CD14-positive monocyte (primary cell): ENCODE results near the gene RNF19B. TPM values are rescaled to one million over a fixed set of nuclear protein-coding genes. Genes with fewer than 3 reads are reported as not detected.

ENCODE experiments used
- DNase-seq, 3 donors: peaks; one replicate each; pipeline ENCODE4 v3.0.0-alpha.2; 2011 to 2022
- H2AFZ ChIP-seq: 2 replicates; pipeline ENCODE4 v1.6.0; 2012; ENCODE audit warnings: mild to moderate bottlenecking, low read depth, low read length, inconsistent platforms; ENCODE audit not compliant: insufficient read depth, poor library complexity, severe bottlenecking
- H3K27ac ChIP-seq, 2 donors: 1 replicate in 1 of 2; 2 replicates in 1 of 2; pipeline ENCODE4 v1.5.1; 2012 to 2013; ENCODE audit warnings: low read length in 2 of 2, control low read depth in 1 of 2, inconsistent platforms in 1 of 2, low read depth in 1 of 2, mild to moderate bottlenecking in 1 of 2
- H3K27me3 ChIP-seq, 2 donors: one replicate each; pipeline versions ENCODE4 v1.6.0 to v1.6.1; 2011 to 2013; ENCODE audit warnings: low read length in 2 of 2; ENCODE audit not compliant: control insufficient read depth in 2 of 2, insufficient read depth in 2 of 2
- H3K36me3 ChIP-seq, 2 donors: replicated peaks in 1 of 2; 1 replicate in 1 of 2; 2 replicates in 1 of 2; pipeline versions ENCODE4 v1.5.1 to v1.6.1; 2012 to 2013; ENCODE audit warnings: low read length in 2 of 2, control low read depth in 1 of 2, inconsistent platforms in 1 of 2, mild to moderate bottlenecking in 1 of 2; ENCODE audit not compliant: insufficient read depth in 2 of 2, control insufficient read depth in 1 of 2
- H3K4me1 ChIP-seq, 2 donors: 1 replicate in 1 of 2; 2 replicates in 1 of 2; pipeline versions ENCODE4 v1.5.1 to v1.6.1; 2012 to 2013; ENCODE audit warnings: low read length in 2 of 2, control low read depth in 1 of 2, inconsistent platforms in 1 of 2, mild to moderate bottlenecking in 1 of 2, moderate library complexity in 1 of 2; ENCODE audit not compliant: insufficient read depth in 2 of 2, control insufficient read depth in 1 of 2
- H3K4me2 ChIP-seq: replicated peaks from 2 replicates; pipeline ENCODE3; 2012; ENCODE audit warnings: low read length, moderate library complexity, mild to moderate bottlenecking; ENCODE audit not compliant: poor library complexity, severe bottlenecking; ENCODE audit errors: extremely low read depth
- H3K4me3 ChIP-seq, 3 experiments: fragments of 200-600 bp in 1 of 3; sonication (generic) in 1 of 3; replicated peaks in 1 of 3; 1 replicate in 2 of 3; 2 replicates in 1 of 3; pipeline ENCODE4 v1.5.1; 2011 to 2013; ENCODE audit warnings: low read length in 3 of 3, mild to moderate bottlenecking in 3 of 3, control low read depth in 2 of 3, low read depth in 2 of 3, inconsistent platforms in 1 of 3, moderate library complexity in 1 of 3
- H3K79me2 ChIP-seq: 2 replicates; pipeline ENCODE4 v1.6.0; 2012; ENCODE audit warnings: mild to moderate bottlenecking, control low read depth, inconsistent platforms, low read length, moderate library complexity; ENCODE audit not compliant: insufficient read depth
- H3K9ac ChIP-seq: 2 replicates; pipeline ENCODE4 v1.6.0; 2017; ENCODE audit warnings: low read length, mild to moderate bottlenecking; ENCODE audit not compliant: insufficient read depth, poor library complexity, severe bottlenecking
- H3K9me3 ChIP-seq, 2 donors: replicated peaks in 1 of 2; 1 replicate in 1 of 2; 2 replicates in 1 of 2; pipeline versions ENCODE4 v1.5.1 to v1.6.1; 2012 to 2013; ENCODE audit warnings: low read length in 2 of 2, control low read depth in 1 of 2; ENCODE audit not compliant: control insufficient read depth in 1 of 2, insufficient read depth in 1 of 2
- H4K20me1 ChIP-seq: 2 replicates; pipeline ENCODE4 v1.6.0; 2012; ENCODE audit warnings: mild to moderate bottlenecking, low read length, control low read depth, moderate library complexity; ENCODE audit not compliant: insufficient read depth
- H3K27ac Mint-ChIP-seq, 7 donors: one replicate each; pipeline ENCODE4 v1.8.0; 2020; ENCODE audit warnings: mild to moderate bottlenecking in 7 of 7, mixed read lengths in 7 of 7, moderate library complexity in 6 of 7, inconsistent platforms in 2 of 7
- H3K27me3 Mint-ChIP-seq, 3 donors: one replicate each; pipeline ENCODE4 v1.8.0; 2021 to 2022; ENCODE audit warnings: low read depth in 3 of 3, mild to moderate bottlenecking in 3 of 3, mixed read lengths in 3 of 3, moderate library complexity in 3 of 3, inconsistent platforms in 1 of 3
- H3K36me3 Mint-ChIP-seq, 2 donors: one replicate each; pipeline ENCODE4 v1.8.0; 2020; ENCODE audit warnings: mixed read lengths in 2 of 2, inconsistent platforms in 1 of 2, mild to moderate bottlenecking in 1 of 2
- H3K4me1 Mint-ChIP-seq: one replicate; pipeline ENCODE4 v1.8.0; 2020; ENCODE audit warnings: mild to moderate bottlenecking, mixed read lengths
- H3K4me3 Mint-ChIP-seq, 2 donors: one replicate each; pipeline ENCODE4 v1.8.0; 2020; ENCODE audit warnings: mild to moderate bottlenecking in 2 of 2, mixed read lengths in 2 of 2, moderate library complexity in 1 of 2
- H3K9me3 Mint-ChIP-seq, 7 donors: one replicate each; pipeline ENCODE4 v1.8.0; 2020 to 2022; ENCODE audit warnings: mixed read lengths in 7 of 7, mild to moderate bottlenecking in 6 of 7, moderate library complexity in 6 of 7, inconsistent platforms in 2 of 7
- CTCF ChIP-seq: fragments of 200-600 bp; IDR thresholded peaks from one replicate; pipeline ENCODE4 v1.8.0; 2022; ENCODE audit warnings: antibody characterized with exemption, mild to moderate bottlenecking
- WGBS: methylation state at CpG from one replicate; pipeline ENCODE4 v1.1.5; 2013; ENCODE audit warnings: missing lambda C conversion rate; ENCODE audit not compliant: insufficient coverage; 5-methylcytosine and 5-hydroxymethylcytosine counted together
- intact Hi-C, 2 donors: fragments of 100-400 bp; cut with micrococcal nuclease; formaldehyde crosslinking; loops; one replicate each; pipeline versions ENCODE4 v1.15.0 to v1.15.1; 2023
- polyA plus RNA-seq, 3 donors: library from polyadenylated mRNA; depleted of rRNA in 1 of 3; unstranded in 2 of 3; stranded (reverse) in 1 of 3; fragments of 300-500 nt in 2 of 3; fragments of >200 nt in 1 of 3; fragmentation: Illumina TruSeq in 2 of 3; gene quantifications; 1 replicate in 2 of 3; 2 replicates in 1 of 3; pipeline ENCODE4 v1.2.3, GENCODE V29; 2012 to 2021

RNF19B gene
- polyA plus RNA-seq, 3 donors, result 4.1 to 106 (median 5.8) TPM

- H3K27ac Mint-ChIP-seq, result peak overlapping the region; percentile 73 to 92 (median 85)
- WGBS, result 81% methylated on average over 4 of the region's 4 CpGs
These were observed 19.5 kb upstream of the RNF19B start for GRCh38 chr1:32984090-32984454.

GRCh38 chr1:32983020-32983419, 18.4 kb upstream of the RNF19B start:
- no peak overlapping the region for H3K9ac ChIP-seq
- H3K79me2 ChIP-seq, result no peaks in the 10 kb centered on the region
- DNase-seq, result peak in 2 of 3 donors; percentile 62 to 71
- H3K36me3 ChIP-seq, result no peaks in the 10 kb centered on the region
- intact Hi-C loops, result no loop called here
- Mint-ChIP-seq H3K27me3 (peaks cover 0 to 1% (median 1%) of the 10 kb centered on the region in 3 donors), H3K36me3 (peaks cover 6 to 8% of the 10 kb centered on the region in 2 donors), H3K27ac (peak overlapping the region in 4 of 7 donors; percentile 92 to 98 (median 96)), H3K4me1 (peaks cover 84% of the 10 kb centered on the region), H3K4me3 (no peak overlapping the region), H3K9me3 (no peaks in the 10 kb centered on the region)
- H3K9me3 ChIP-seq, result no peaks in the 10 kb centered on the region
- no peaks in the 10 kb centered on the region for H4K20me1 ChIP-seq
- no peak overlapping the region for H2AFZ ChIP-seq
- peak overlapping the region; percentile 1 for H3K4me2 ChIP-seq
- no peaks in the 10 kb centered on the region for H3K27me3 ChIP-seq
- H3K27ac ChIP-seq, result peak overlapping the region in 1 of 2 donors; percentile 92
- 67% methylated on average over 2 of the region's 3 CpGs for WGBS
- H3K4me3 ChIP-seq, result no peak overlapping the region
- peaks cover 89 to 99% of the 10 kb centered on the region in 2 donors for H3K4me1 ChIP-seq
- no peak for TF ChIP-seq CTCF

More at GRCh38 chr1:32984090-32984454, 19.5 kb upstream of the RNF19B start:
- Histone ChIP-seq H3K27ac (peak overlapping the region; percentile 66 to 67), H3K9me3 (no peaks in the 10 kb centered on the region), H2AFZ (no peak overlapping the region), H3K4me1 (peaks cover 94 to 99% of the 10 kb centered on the region in 2 donors), H3K9ac (no peak overlapping the region), H3K4me2 (no peak overlapping the region), H3K4me3 (no peak overlapping the region), H3K79me2 (no peaks in the 10 kb centered on the region), H4K20me1 (no peaks in the 10 kb centered on the region), H3K36me3 (no peaks in the 10 kb centered on the region), H3K27me3 (no peaks in the 10 kb centered on the region)
- peak in 1 of 3 donors; percentile 31 for DNase-seq
- Mint-ChIP-seq H3K27me3 (peaks cover 0 to 2% (median 1%) of the 10 kb centered on the region in 3 donors), H3K4me1 (peaks cover 88% of the 10 kb centered on the region), H3K4me3 (no peak overlapping the region), H3K9me3 (no peaks in the 10 kb centered on the region), H3K36me3 (peaks cover 9 to 11% of the 10 kb centered on the region in 2 donors)
- no peak for TF ChIP-seq CTCF
- intact Hi-C loops, result no loop called here
